Measurements from ENCODE around the gene HJV. TPM values are rescaled to one million over a fixed set of nuclear protein-coding genes. Genes with fewer than 3 reads are reported as not detected.
A peak's percentile ranks its signal among the peaks of the same experiment; 100 is the strongest.

HJV gene
- total and polyA plus RNA-seq, 2 donors from 2014 or later, result 1.3 TPM; not detected in 1

DNA sequence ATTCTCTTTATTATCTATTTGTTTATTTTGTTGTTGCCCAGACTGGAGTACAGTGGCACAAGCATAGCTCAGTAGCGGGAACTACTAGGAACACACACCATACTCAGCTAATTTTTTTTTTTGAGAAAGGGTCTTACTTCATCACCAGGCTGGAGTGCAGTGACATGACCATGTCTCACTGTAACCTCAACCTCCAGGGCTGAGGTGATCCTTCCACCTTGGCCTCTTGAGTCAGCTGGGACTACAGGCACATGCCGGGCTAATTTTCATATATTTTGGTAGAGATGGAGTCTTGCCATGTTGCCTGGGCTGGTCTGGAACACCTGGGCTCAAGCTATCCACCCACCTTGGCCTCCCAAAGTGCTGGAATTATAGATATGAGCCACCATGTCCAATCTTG is 19.8 kb downstream of the HJV start:
- FAIRE-seq (no peak), DNase-seq (peak in 1 of 5 donors; percentile 6)
- Histone ChIP-seq H3K27ac (ENCODE audit: low read depth in 2 of 2, low read length in 2 of 2) (no peak overlapping the region), H3K36me3 (ENCODE audit: control insufficient read depth in 2 of 3, insufficient read depth in 3 of 3, low read length in 3 of 3) (no peaks in the 10 kb centered on the region), H3K9ac (ENCODE audit: low read length in 3 of 3) (no peak overlapping the region), H3K4me3 (ENCODE audit: low read length in 3 of 3) (no peak overlapping the region), H3K4me1 (ENCODE audit: control insufficient read depth in 2 of 3, insufficient read depth in 2 of 3, low read depth in 1 of 3, low read length in 3 of 3) (peaks cover 7 to 13% (median 11%) of the 10 kb centered on the region in 3 donors), H3K27me3 (ENCODE audit: control insufficient read depth, insufficient read depth, low read length) (no peaks in the 10 kb centered on the region), H3K9me3 (ENCODE audit: control insufficient read depth in 2 of 3, insufficient read depth in 1 of 3, low read length in 3 of 3) (no peaks in the 10 kb centered on the region)
- intact Hi-C loops (cut with DNase I), result no loop called here
- TF ChIP-seq, protein P1, sequence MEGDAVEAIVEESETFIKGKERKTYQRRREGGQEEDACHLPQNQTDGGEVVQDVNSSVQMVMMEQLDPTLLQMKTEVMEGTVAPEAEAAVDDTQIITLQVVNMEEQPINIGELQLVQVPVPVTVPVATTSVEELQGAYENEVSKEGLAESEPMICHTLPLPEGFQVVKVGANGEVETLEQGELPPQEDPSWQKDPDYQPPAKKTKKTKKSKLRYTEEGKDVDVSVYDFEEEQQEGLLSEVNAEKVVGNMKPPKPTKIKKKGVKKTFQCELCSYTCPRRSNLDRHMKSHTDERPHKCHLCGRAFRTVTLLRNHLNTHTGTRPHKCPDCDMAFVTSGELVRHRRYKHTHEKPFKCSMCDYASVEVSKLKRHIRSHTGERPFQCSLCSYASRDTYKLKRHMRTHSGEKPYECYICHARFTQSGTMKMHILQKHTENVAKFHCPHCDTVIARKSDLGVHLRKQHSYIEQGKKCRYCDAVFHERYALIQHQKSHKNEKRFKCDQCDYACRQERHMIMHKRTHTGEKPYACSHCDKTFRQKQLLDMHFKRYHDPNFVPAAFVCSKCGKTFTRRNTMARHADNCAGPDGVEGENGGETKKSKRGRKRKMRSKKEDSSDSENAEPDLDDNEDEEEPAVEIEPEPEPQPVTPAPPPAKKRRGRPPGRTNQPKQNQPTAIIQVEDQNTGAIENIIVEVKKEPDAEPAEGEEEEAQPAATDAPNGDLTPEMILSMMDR (IDR thresholded peaks at IDR 0.05; ENCODE audit: borderline replicate concordance, extremely low read depth, insufficient read depth), result no peak

DNA sequence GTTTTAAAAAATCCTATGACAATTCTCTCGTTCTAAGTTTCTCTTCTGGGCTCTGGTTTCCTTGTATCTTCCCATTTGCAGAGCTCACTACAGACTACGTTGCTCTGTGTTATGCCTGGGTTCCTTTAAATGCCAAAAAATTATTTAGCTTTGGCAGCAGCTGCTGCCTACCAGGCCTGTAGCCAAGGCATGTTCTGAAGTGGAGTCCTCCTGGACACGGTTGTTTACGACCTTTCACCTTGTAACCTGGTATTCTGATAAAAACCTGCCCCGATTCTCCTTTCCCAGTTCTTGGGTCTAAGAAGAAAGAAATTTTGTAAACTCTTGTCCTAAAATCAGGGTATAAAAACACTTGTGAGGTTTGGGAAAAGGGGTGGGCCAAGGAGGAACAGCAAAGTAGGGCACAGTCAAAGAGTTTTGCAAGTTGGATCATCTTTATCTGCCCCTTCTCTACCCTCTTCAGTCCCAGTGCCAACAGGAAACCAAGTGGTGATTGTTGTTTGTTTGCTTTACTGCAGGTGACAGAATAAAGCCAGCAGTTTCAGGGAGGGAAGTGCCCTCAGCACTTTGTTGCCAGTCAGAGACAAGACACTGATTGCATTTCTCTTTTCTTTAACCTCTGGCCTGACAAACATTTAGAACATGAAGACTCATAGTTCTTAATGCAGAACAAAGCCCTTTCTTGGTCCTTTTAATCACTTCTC is 22.1 kb downstream of the HJV start:
- H3K4me1 ChIP-seq (ENCODE audit: control insufficient read depth in 2 of 3, insufficient read depth in 2 of 3, low read depth in 1 of 3, low read length in 3 of 3), result peaks cover 7 to 13% (median 11%) of the 10 kb centered on the region in 3 donors

DNA sequence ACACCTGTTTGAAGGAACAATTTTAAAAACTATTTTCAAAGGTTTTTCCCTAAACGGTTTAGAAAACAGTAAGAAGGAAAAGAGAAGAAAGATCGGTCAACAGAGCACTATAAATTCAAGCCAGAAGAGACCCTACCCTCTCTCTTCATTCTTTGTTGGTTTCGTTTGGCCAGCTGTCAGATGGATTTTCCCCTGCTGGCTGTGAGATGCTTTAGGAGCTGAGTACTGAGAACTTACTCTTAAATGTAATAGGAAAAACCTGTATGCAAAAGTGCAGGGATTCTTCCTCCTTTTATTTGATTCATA is 23.9 kb downstream of the HJV start:
- Histone ChIP-seq H3K4me3 (ENCODE audit: low read length in 3 of 3) (peak overlapping the region in 2 of 3 donors; percentile 90 to 98), H3K9me3 (ENCODE audit: control insufficient read depth in 2 of 3, insufficient read depth in 1 of 3, low read length in 3 of 3) (no peaks in the 10 kb centered on the region), H3K36me3 (ENCODE audit: control insufficient read depth in 2 of 3, insufficient read depth in 3 of 3, low read length in 3 of 3) (peaks cover 21 to 35% (median 28%) of the 10 kb centered on the region in 3 donors), H3K27me3 (ENCODE audit: control insufficient read depth, insufficient read depth, low read length) (no peaks in the 10 kb centered on the region), H3K4me1 (ENCODE audit: control insufficient read depth in 2 of 3, insufficient read depth in 2 of 3, low read depth in 1 of 3, low read length in 3 of 3) (peaks cover 7 to 13% (median 11%) of the 10 kb centered on the region in 3 donors), H3K27ac (ENCODE audit: low read depth in 2 of 2, low read length in 2 of 2) (peak overlapping the region; percentile 90 to 99), H3K9ac (ENCODE audit: low read length in 3 of 3) (peak overlapping the region in 2 of 3 donors; percentile 81 to 91)
- intact Hi-C loops (cut with DNase I), result no loop called here
- FAIRE-seq (no peak), DNase-seq (peak in 2 of 5 donors; percentile 63 to 85)
- TF ChIP-seq, protein P1 (IDR thresholded peaks at IDR 0.05; ENCODE audit: borderline replicate concordance, extremely low read depth, insufficient read depth), result no peak

More for the DNA sequence above, 22.1 kb downstream of the HJV start:
- Histone ChIP-seq H3K4me3 (ENCODE audit: low read length in 3 of 3) (peak overlapping the region in 2 of 3 donors; percentile 7 to 16), H3K27me3 (ENCODE audit: control insufficient read depth, insufficient read depth, low read length) (no peaks in the 10 kb centered on the region), H3K27ac (ENCODE audit: low read depth in 2 of 2, low read length in 2 of 2) (peak overlapping the region; percentile 45 to 87), H3K9ac (ENCODE audit: low read length in 3 of 3) (peak overlapping the region in 2 of 3 donors; percentile 7 to 8), H3K36me3 (ENCODE audit: control insufficient read depth in 2 of 3, insufficient read depth in 3 of 3, low read length in 3 of 3) (peaks cover 4 to 17% (median 10%) of the 10 kb centered on the region in 3 donors), H3K9me3 (ENCODE audit: control insufficient read depth in 2 of 3, insufficient read depth in 1 of 3, low read length in 3 of 3) (no peaks in the 10 kb centered on the region)
- DNase-seq (peak in 1 of 5 donors; percentile 11), FAIRE-seq (no peak)
- TF ChIP-seq, protein P1 (IDR thresholded peaks at IDR 0.05; ENCODE audit: borderline replicate concordance, extremely low read depth, insufficient read depth), result no peak
- intact Hi-C loops (cut with DNase I), result no loop called here
